Stimulated activated CD4-positive, alpha-beta T cell treated with anti-CD3 and anti-CD28 coated beads, Interleukin-15, amount 100 ng/mL, for 1 hour (primary cell): ENCODE results near the gene PAQR6.
A peak's percentile ranks its signal among the peaks of the same experiment; 100 is the strongest.

Experiments used
- DNase-seq, 2 donors: peaks; one replicate each; pipeline ENCODE4 v3.0.0-alpha.2; 2020; ENCODE audit warnings: low read depth in 1 of 2, low spot score in 1 of 2

The PAQR6 gene

GRCh38 chr1:156247460-156248322, at the start of gene PAQR6:
Gene PAQR6, minus strand, starts transcription at chr1:156248056. Its CDS starts 1,325 bp downstream, at chr1:156246731.
- no peak for DNase-seq

DNA sequence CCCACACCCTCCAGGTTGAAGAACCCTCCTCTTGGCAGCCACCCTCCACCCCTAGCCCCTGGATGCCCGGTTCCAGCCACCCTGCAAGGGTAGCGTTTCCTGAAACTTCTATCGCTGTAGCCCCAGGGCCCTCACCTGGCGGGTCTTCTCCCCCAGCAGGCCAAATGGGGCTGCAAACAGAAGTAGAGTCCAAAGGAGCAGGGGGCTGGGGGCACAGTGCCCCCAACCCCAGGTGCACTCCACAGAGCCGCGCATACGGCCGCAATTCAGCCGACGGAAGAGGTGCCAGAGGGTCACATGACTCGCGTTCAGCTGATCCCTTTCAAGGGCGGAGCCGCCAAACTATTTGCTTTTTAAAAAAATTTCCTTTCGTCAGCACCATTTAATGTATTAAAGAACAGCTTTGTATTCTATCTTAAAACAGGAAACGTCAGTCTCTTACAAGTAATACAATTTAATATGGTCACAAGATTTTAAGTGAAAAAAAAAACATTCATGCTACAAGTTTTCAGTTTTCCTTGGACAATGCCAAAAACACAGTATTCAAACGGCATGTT, 47.6 kb upstream of the PAQR6 start, which contains the start of gene GLMP:
Gene GLMP (minus strand): TSS at position 289 of the 557 bp plus-strand sequence. CDS start 34 bp downstream, at position 255.
- peak; percentile 18 to 27 for DNase-seq

DNA sequence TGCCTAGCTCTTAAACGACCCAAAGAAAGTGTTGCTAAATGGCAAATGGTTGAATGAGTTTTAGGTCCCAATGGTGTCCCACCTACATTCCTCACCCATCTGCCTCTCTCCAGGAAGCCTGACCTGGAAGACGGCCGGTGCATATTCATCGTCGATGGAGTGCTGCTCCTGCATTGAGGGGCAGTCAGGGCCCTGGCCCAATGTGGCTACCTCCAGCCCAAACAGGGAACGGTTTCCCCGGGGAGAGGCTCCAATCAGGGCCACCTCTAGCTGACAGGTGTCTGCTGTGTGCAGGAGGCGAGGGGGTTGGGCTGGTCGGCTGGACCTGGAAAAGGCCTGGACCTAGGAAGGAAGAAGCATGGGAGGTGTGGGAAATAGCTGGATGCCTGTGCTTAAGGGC, 46.0 kb upstream of the PAQR6 start:
- no peak for DNase-seq

- DNase-seq, result no peak
Measured at GRCh38 chr1:156293098-156293434, 45.2 kb upstream of the PAQR6 start.

DNA sequence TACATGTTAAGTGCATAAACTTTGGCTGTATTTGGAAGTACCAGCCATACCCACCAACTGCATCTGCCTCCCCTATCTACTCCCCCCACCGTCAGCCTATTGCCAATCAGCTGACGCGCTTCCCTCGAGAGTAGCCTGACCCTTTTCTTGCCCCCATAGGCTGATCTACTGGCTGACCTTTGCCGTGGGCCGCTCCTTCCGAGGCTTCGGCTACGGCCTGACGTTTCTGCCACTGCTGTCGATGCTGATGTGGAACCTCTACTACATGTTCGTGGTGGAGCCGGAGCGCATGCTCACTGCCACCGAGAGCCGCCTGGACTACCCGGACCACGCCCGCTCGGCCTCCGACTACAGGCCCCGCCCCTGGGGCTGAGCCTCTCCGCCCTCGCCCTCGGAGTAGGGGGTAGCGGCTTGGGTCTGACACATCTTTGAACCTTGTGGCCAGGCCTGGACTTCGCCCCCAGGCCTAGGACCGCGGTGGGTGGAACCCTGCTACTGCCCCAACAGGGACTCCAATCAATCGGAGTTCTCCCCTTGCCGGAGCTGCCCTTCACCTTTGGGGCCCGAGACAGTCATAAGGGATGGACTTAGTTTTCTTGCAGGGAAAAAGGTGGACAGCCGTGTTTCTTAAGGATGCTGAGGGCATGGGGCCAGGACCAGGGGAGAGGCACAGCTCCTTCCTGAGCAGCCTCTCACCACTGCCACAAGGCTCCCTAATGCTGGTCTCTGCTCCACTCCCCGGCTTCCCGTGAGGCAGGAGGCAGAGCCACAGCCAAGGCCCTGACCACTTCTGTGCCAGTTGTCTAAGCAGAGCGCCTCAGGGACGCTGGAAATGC, 43.6 kb upstream of the PAQR6 start:
- DNase-seq, result no peak

DNA sequence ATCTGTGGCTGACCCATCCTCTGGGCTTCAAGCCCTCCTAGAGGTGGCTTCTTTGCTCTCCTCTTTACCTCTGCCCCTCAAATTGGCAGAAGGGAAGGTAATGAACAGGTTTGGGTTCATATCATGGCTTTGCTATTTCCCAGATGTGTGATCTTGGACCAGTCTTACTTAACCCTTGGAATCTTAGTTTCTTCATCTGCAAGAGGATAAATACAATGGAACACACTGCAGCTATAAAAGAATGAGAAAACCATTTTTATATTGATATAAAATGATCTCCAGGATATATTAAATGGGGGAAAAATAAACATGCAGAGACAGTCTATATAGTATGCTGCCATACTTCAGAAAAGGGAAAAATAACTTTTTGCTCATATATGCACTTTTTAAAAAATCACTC, 42.0 kb upstream of the PAQR6 start:
- no peak for DNase-seq

- DNase-seq, result no peak
Measured at GRCh38 chr1:156286061-156286460, 38.2 kb upstream of the PAQR6 start.

GRCh38 chr1:156285437-156285836, 37.6 kb upstream of the PAQR6 start:
- DNase-seq, result no peak

GRCh38 chr1:156284757-156285156, 36.9 kb upstream of the PAQR6 start:
- DNase-seq, result no peak

- no peak for DNase-seq
Measured at GRCh38 chr1:156284112-156284511, 36.3 kb upstream of the PAQR6 start, which contains the start of gene TMEM79. Gene TMEM79, plus strand, starts transcription at chr1:156284325. Its CDS starts 902 bp downstream, at chr1:156285227.

- no peak for DNase-seq
Measured at GRCh38 chr1:156283521-156283920, 35.7 kb upstream of the PAQR6 start.

- peak; percentile 89 to 90 for DNase-seq
Measured at GRCh38 chr1:156282479-156283222, 34.8 kb upstream of the PAQR6 start, which contains the start of gene SMG5. Gene SMG5, minus strand, starts transcription at chr1:156282825. Its CDS starts 145 bp downstream, at chr1:156282680.

DNA sequence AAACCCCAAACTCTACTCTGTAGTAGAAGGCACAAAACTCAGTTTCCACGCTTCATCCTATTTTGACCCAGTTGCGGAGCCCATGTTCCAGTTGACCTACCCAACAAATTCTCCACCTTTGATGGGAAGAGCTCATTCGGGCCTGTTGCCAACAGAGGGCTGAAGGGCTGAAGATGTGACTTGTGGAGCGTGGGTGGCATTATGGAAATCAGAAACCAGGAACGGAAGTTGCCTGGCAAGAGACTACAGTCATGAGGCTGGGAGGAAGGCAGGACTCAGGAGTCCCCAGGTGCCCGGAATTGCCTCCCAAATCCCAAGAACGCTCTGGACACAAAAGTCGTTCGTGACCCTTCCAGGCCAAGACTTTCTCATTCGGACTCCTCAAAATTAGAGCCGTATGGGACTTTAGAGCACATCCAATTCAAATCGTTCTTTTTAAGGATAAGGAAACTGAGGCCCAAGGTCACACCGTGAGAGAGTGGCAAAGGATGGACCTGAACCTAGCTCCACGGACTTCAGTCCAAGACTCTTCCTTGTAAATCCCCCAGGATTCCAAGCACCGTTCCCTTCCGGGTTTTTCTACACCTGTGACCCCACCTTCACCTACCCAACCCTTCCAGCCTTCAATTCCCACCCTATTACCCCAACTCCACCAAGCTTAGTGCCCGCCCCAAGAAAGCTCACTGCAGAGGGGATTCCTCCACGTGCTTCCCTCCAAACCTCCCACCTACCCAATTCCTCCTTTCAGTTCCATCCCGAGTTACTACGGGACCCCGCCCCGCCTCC, 34.0 kb upstream of the PAQR6 start:
- DNase-seq, result no peak

- DNase-seq, result peak in 1 of 2 donors; percentile 41
Measured at GRCh38 chr1:156281281-156281680, 33.4 kb upstream of the PAQR6 start.

- no peak for DNase-seq
Measured at GRCh38 chr1:156279837-156280236, 32.0 kb upstream of the PAQR6 start.

- DNase-seq, result no peak
Measured at GRCh38 chr1:156276966-156277381, 29.1 kb upstream of the PAQR6 start.

DNA sequence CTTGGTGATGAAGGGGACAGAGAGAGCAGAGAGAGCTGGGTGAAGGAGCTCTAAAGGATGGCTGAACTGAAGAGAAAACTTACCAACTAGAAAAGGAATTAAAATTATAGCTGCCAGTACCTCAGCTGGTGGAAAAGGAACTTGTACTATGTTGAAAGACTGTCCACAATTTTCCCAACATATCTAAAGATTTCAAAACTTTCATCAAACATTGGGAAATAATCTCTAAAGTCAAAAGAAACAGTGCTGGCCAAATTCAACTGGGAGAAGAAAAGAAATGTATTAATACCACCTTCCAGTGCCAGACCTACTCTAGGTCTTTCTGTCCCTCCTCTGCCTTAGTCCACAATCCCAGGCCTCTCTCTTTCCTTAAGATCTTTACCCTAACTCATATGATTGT, 28.7 kb upstream of the PAQR6 start:
- DNase-seq, result no peak

DNA sequence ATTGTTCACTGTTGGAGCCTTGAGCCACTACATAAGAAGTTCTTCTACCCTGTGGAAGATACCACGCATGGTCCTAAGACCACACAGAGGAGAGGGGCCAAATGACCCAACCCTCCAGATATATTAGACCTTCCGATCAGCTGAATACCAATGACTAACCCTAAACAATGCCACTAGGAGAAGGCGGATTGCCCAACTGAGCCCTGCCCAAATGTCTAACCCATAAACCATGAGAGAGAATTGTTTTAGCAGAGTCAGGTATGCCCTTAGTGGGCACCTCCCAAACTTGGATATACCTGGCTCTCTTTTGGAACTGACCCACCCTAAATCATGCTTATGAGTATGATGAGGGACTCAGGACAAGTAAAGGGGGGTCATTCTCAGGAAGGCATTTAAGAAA, 22.5 kb upstream of the PAQR6 start:
- DNase-seq, result no peak

DNA sequence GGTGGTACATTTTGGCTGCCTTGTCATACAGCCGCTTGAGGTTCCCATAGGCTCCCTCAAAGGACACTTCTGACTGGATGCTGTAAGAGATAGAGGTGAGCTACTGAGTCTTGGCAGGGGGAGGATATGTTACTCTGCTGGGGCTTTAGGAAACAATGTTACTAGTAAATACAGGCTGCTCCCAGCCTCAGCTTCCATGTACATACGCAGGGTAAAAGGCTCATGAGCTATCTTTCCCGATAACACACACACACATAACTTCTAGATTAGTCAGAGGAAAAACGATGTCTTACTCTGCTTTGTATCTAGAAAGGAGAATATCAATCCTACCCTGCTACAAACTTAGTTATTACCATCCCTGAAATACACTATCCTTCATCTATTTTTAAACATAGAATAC, 20.5 kb upstream of the PAQR6 start:
- no peak for DNase-seq

- no peak for DNase-seq
Measured at GRCh38 chr1:156266051-156266450, 18.2 kb upstream of the PAQR6 start.
